Measurements from ENCODE around the gene ZNF691.

DNA sequence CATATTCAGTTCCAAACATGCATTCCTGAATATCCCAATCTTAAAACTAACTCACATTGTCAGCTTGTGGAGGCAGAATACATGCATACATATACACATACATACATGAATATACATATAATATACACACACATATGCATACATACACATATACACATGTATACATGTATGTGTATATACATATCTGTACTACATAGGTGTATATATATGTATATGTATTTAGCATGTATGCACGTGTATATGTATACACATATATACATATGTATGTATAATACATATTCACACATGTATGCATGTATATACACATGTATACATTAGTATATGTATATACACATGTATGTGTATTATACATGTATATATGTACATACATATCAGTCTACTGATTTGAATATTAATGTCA lies 1.2 kb upstream of the ZNF691 start:
- TF ChIP-seq, protein P1, sequence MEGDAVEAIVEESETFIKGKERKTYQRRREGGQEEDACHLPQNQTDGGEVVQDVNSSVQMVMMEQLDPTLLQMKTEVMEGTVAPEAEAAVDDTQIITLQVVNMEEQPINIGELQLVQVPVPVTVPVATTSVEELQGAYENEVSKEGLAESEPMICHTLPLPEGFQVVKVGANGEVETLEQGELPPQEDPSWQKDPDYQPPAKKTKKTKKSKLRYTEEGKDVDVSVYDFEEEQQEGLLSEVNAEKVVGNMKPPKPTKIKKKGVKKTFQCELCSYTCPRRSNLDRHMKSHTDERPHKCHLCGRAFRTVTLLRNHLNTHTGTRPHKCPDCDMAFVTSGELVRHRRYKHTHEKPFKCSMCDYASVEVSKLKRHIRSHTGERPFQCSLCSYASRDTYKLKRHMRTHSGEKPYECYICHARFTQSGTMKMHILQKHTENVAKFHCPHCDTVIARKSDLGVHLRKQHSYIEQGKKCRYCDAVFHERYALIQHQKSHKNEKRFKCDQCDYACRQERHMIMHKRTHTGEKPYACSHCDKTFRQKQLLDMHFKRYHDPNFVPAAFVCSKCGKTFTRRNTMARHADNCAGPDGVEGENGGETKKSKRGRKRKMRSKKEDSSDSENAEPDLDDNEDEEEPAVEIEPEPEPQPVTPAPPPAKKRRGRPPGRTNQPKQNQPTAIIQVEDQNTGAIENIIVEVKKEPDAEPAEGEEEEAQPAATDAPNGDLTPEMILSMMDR (IDR thresholded peaks at IDR 0.05; ENCODE audit: insufficient read depth, low read length, poor library complexity, severe bottlenecking), result no peak
- no peak for TF ChIP-seq EZH2phosphoT487 (conservative IDR thresholded peaks at IDR 0.05; ENCODE audit: low read length)
